Cortex of kidney (tissue), 1 donor: ENCODE measurements around the gene ALDH1B1.

Experiments used
- DNase-seq: peaks from one replicate; lab custom pipeline; 2025; lab: John Stamatoyannopoulos, UW

Gene ALDH1B1

DNA sequence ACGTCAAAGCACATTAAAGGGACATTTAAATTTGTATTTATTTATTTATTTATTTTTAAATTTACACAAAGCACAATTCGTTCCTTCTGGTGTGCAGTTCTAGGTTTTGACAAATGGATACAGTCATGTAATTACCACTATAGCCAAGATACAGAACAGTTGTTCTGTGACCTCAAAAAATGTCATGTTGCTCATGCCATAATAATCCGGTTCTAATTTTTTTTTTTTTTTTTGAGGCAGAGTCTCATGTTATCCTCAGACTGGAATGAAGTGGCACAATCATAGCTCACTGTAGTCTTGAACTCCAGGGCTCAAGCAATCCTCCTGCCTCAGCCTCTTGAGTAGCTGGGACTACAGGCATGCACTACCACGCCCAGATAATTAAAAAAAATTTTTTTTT, 24.0 kb downstream of the ALDH1B1 start:
- DNase-seq: no peak

DNA sequence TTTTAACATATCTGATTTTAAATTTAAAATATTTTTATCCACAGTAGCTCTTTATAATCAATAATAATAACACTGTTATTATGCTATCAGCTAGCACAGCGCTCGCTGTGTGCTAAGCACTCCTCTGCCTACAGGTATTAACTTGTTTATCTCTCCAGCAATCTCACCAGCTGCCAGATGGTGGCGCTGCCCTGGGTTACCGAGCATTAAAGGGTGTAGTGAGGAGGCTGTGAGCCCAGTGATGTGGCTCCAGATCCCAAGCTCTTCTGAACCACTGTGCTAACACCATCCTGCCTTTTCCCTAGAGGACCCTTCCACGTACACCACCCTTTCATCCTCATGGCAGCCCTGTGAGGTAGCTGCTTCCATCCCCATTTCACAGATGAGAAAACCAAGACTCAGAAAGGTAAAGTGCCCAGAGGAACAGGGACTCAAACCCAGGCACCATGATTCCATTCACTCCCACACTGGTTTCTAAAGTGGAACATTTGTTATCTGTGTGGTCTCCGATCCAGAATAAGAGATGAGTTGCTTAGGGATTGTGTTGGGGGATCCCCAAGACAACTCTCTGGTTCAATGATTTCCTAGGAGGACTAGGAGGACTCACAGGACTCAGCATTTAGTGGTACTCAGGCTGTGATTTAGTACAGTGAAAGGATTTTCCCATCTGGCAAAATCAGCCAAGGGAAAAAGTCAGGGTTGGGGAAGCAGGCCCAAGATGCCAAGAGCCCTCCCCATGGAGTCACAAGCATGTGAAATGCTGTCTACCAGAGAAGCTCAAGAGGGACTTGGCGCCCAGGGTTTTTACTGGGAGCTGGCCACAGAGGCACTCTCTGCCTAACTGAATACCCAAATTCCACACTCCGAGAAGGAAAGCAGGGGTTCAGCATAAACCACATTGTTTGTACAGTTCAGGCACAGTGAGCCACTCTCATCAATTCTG, 24.8 kb downstream of the ALDH1B1 start:
- DNase-seq: no peak

DNA sequence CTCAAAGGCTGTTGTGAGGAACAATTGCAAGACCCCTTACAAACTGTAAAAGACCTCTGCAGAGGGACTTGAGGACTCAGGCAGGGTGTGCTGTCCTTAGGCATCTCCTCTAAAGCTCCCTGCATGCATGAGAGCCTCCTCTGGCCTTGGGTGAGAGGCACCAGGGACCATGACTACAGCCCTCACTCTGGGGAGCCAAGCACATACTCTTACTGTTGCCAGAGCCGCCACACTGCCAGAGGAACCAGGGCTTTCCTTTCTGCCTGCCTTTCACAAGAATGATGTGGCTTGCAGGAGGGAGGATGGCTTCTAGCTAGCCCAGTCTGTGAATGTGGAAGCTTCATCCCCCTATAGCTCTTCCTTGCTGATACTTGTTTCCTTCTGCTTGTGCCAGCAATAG, 25.9 kb downstream of the ALDH1B1 start:
- DNase-seq: no peak

DNA sequence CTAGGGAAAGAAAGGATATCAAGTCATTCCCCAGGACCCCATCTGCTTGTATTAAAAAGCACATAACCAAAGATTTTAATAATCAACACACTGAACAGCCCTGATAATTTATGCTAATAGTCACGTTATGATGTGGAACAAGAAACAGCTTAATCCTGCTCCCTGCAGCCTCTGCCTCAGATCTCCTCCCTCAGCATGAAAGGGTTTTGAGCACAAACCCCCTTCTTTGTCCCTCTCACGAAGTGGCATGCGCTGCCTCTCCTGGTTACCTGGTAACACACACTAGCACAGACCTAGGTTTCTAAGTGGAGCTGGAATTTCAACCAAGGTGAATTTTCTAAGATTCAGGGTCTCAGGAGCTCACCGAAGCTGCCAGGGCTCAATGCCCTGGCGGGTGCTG, 26.7 kb downstream of the ALDH1B1 start:
- DNase-seq: no peak

DNA sequence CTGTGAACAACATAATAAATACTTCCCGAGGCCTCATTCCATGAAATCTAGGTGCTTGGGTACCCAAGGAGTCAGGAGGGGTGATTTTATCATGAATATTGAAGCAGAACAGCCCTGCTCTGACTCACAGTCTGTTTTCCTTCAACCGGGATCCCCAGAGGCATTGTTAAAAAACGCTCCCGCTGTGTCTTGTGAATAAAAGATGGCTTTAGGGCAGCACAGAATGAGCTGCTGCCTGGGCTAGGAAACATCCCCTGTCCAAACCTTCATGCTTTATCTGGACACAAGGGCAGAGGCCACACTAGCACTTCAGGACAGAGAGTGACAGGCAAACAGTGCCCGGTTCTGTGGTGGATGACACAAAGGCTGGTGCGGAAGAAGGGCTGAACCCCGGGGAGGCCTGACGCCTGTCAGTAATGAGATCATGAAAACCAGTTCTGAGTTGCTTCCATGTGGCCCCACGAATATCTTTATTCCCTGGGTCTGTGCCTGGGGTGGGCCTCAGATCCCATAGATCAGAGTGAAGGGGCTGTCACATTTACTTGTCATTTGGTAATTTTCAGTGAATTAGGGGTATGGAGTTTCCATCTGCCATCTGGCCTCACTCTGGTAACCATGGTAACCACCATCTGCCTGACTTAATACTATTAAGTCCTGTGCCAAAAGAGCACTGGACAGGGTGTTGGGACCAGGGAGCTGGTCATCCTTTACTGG, 29.2 kb downstream of the ALDH1B1 start:
- DNase-seq: no peak

DNA sequence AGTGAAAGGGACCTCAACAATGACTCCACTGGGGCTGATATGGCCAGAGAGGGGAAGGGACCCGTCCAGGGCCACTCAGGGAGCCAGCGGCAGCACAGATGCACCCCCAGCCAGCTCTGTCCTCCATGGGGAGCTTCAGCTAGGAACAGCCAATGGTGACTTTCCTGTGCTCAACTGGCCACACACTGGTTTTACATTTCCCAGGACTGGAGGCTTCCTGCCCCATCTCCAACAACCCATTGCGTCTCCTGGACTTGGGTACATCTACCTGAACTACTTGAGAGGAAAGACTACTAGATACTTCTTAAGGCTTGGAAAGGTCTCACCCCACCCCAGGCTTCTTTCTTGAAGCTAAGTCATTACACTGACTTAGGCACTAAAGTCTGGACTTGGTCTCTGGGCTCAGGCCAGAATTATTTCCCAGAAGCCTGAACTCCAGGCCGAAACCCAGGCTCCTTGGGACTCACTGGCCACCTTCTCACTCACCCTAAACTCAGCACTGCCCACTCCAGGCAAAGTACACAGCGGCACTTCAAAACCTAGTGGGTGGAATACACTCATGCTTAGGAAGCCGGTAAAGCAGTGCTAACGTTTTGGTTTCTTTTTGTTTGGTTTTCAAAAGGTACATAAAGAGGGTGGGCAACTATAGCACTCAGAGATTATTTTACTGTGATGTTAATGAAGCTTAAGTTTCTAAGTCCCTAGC, 30.2 kb downstream of the ALDH1B1 start:
- no peak for DNase-seq

DNA sequence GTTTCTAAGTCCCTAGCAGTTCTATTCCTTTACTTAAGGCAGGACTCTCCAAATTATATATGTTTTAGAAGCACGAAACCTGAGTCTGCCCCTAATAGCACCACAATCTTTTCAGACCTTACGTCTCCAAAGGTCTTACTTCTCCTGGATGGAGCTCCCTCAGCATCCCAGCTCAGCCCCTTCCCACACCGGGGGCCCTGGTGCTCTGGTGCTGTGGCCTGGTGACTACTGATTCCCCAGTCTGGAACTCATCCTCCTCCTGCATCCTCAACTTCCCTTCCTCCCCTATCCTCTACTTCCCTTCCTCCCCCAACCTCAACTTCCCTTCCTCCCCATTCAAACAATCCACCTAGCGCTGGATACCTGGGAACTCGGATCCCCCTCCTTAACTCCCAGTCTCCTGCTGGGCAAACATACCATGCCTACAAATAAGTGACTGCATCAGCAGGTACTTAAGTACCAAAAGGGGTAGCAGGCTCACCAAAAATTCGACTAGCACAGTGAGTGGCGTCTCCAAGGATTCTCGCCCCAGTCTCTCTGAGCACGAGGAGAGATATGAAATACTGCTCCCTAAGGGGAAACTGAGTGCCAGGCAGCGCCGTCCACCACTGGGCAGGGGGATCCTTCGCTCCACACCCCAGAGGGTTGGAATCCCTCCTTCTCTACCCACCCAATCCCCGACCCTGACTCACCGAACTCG, 30.9 kb downstream of the ALDH1B1 start:
- DNase-seq: no peak

DNA sequence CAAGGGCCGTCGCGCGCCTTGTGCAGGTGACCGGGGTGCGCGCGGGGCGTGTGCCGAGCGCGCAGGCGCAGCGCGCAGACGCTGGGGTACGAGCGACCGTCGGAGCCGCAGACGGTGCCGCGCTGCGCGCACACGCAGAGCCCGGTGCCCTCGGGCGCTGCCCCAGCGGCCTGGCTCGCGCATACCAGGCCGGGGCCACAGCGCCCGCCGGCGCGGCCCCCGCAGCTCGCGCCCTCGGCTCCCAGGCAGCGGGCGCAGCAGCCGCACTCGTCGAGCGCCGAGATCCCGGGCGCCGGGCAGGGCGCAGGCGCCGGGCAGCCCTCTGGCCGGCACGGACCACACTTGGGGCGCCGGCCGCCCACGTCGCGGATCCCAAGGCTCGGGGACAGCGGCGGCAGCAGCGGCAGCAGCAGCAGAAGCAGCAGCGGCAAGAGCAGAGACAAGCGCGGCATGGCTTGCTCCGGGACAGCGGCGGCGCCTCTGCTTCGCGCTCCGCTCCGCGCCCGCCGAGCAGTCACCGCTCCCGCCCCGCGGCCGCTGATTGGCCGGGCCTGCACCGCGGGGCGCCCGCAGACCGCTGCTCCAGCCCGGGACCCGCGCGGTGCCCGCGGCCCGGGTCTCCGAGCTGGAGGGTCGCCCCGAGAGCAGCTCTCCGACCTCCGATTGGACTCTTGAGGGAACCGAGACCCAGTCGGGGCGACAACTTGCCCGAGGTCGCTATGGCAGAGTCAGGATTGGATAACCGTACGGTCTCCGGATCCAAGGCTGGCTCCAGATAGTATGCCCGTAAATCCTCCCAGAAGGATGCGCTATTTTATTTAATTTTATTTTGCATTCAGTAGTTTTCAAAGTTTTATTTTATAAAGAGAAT, 31.7 kb downstream of the ALDH1B1 start, which contains the start of gene IGFBPL1:
TSS of gene IGFBPL1 (minus strand) at position 482 of the 871 bp plus-strand sequence. CDS start at position 452, 30 bp downstream.
- no peak for DNase-seq

DNA sequence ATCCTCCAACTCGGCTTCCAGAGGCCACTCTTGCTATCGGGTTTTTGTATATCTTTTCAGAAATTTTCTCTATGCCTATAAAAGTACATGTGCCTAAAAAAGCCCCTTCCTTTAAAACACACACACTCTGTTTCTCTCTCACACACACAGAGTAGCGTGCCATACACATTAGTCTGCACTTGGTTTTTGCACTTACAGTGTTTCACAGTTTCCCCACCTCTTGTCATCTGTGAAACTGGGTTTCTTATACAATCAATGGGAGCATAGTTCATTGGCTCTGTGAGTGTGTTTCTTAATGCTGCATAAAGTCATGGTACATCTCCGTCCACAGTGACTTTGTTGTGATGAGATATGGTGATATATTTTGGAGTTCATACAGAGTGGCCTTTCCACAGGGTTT, 32.4 kb downstream of the ALDH1B1 start:
- DNase-seq: no peak

DNA sequence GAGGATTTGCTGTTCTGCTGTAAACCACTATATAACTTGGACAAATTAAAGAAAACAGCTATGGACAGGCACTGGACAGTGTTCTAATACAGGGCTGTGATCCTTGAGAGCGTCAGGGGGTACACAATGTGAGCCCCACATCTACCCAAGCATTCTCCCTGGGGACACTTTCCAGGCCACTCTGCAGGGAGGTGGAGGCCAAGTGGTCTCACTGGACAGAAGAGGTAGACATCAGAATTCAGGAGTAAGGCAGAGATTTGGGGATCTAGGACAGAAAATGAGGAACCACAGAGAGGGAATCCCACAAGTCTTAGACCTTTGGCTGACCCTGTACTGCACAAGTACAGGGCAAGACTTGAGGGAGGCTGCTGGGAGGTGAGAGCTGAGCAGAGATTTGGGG, 35.6 kb downstream of the ALDH1B1 start:
- no peak for DNase-seq

DNA sequence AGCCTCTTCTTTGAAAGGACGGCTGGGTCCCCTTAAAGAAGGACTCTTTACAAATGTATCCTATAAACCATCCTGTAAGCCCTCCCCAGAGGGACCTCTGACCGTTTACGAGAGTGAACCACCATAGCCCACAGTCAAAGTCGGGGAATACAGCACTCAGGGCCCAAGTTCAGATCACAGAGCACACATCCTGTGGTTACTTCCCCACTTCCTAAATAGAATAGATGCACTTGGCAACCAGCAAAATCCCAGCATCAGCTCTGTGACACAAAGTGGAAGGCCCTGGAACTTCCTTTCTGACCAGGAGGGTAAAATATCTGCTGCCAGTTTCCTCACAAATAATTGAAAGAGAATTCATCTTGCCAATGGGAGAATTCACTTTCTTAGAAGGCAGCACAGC, 38.6 kb downstream of the ALDH1B1 start:
- no peak for DNase-seq

DNA sequence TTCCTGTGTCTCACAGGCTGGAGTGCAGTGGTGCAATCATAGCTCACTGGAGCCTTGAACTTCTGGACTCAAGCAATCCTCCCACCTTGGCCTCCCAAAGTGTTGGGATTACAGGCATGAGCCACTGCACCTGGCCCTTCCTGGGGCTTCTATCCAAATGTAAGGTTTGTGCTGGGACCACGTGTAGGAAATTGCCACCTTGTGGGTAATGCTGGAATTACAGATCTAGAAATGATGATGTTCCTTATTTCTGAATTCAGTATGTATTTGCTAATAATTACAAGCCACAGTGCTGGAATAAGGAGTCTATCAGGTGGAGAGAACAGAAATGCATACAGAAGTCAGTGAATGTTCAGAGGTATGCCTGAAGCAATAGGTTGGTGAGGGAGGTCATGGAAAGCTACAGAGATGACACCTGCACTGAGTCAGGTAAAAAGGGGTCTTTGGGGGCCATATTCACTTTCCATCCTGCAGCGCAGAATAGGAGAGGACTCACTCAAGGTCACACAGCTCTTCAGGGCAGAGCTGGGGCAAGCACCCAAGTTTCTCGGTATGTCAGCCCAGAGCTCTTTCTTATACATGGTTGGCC, 40.5 kb downstream of the ALDH1B1 start:
- DNase-seq: no peak

DNA sequence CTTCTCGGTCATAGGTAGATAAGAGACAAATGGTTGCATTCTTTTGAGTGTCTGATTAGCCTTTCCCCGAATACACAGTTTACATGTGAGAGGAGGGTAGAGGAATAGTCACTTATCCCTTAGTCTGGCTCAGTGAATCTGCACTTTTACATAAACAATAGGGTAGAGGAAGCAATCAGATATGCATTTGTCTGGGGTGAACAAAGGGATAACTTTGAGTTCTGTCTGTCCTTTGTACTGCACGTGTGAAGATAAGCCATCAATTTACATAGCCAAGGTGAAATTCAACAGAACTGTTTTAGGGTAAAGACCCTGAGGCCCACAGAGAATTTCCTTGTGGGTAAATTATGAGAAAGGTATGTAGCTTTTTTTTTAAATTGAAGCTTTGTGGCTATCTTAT, 41.9 kb downstream of the ALDH1B1 start:
- no peak for DNase-seq

DNA sequence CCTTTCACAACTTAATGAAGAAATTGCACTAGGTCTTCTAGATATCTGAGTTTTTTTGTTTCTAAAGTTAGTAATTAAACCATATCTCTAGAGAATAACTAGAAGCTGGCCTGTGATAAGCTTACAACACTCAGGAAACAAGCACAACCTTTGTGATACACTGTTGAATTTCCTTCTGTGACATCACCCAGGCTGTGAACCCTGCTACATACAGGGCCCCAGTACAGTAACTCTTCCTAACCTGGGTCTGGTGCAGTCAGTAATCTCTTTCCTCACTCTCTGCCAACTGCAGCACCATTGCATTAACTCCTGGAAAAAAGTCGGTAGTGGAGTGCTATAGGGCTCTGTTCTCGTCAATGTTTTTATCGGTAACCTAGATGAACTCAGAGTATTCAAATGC, 42.4 kb downstream of the ALDH1B1 start:
- DNase-seq: no peak

DNA sequence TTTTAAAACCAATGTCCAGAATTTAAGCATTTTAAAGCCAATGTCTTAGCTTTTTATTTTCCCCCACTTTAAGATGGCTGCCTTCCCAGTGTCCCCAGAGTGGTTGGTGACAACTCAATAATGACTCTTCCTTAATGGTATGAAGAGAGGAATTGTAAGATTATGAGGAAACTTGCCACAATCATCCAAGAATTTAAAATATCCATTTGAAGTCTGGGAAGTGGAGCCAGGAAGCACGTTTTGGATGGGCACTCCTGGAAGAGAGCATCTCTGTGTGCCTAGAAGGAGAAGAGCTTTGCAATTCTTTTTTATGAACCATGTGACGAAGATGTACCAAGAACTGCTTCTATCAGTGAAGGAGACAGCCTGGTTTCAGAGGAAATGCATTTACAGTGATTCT, 43.0 kb downstream of the ALDH1B1 start:
- no peak for DNase-seq

DNA sequence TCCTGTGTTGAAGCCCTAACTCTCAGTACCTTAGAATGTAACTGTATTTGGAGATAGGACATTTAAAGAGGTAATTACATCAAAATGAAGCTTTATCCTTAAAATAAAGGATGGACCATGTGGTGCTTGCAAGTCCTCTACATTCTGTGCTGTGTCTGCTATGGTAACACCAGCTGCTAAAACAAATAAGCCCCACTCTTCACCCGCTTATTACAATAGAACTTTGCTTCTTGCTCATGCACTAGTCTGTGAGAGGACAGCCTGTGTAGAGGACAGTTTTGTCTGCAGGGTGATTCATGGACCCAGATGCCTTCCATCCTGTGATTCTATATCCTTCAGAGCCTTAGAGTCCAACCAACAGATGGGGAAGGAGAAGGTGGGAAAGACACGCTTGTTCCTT, 44.2 kb downstream of the ALDH1B1 start:
- DNase-seq: no peak

DNA sequence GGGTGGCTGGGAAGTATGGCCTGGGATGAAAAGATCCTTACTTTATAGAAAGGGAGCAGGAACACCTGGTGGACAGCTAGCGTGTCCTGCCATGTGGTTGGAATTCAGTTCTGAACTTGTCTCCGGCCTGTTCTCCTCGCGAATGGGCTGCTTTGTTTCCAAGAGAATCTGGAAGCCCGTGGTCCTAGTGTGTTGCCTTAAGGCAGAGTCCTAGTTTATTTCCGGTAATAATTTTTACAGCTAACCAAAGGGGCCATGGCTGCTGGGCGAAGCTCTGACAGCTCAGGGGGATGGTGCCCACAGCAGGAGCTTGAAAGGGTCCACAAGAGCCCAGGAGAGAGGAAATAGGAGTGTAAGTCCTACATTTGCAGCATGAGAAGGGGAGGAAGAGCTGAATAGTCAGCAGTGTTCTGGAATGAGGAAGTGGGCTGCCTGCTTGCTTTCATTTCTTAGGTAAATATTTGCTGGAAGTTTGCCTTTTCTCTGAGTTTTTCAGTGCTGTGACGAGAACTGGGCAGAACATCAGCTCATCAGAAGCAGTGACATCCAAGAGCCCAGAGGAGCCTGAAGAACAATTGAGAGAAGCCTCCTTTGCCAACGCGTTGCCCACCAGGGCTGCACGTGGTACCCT, 44.8 kb downstream of the ALDH1B1 start:
- DNase-seq: no peak

DNA sequence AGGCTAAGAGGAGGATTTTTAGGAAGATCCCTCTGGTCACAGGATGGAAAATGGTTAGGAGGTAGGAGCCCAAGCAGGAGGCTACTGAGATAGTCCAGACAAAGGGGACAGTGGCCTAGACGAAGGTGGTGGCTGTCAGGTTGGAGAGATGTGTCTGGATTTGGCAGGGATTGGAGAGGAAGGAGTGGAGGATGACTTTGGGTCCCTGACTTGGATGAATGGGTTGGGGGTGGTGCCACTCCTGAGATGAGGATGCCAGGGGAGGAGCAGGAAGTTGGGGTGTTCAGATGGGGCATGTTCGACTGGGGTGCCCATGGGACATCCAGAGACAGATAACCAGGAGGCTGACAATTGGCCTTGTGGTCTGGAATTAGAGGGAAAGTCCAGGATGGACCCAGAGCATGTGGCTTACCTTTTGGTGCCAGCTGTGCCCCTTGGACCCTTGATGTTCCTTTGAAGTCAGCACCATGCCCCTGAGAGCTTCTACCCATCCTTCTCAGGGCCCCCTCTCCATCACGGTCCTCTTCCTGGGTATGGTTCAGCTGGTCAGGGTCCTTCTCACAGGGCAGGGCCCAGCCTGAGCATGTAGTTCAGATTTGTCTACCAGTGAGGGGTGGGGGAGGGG, 46.9 kb downstream of the ALDH1B1 start:
- DNase-seq: no peak

DNA sequence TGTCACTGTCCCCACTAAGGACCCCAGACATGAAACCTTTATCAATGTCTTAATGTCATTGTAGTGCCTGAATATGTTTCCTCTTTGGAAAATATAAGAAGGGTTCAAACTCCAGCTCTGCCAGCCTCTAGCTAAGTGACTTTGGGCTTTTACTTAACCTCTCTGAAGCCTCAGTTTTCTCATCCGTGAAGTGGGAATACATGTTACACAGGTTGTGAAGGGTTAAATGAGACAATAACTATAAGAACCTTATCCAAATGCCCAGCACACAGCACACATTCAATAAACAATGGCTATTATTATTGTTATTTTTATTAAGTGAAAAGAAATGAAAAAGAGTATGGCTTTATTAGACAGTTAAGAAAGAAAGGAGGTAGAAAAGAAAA, 47.4 kb downstream of the ALDH1B1 start:
- DNase-seq: no peak

DNA sequence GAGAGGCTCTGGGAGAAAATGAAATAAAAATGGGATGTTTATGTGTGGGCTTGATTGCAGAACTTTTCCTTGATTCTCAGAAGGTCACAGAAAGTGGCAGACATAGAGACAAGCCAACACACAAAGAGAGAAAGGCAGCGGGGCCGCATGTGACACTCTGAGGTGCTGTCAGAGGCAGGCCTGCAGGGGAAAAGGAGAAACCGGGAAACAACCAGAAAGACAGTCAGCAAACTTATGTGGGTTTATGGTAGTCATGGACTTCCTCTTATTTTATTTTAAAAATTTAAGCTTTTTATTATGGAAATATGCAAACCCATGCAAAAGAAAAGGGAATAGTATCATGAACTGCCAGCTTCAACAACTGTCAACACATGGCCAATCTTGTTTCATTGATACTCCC, 48.0 kb downstream of the ALDH1B1 start:
- no peak for DNase-seq
